Measurements from ENCODE around the gene NLN. TPM values are rescaled to one million over a fixed set of nuclear protein-coding genes. Genes with fewer than 3 reads are reported as not detected.
A peak's percentile ranks its signal among the peaks of the same experiment; 100 is the strongest.
"Not testable (repeated sequence)": the region's sequence is repeated elsewhere in the genome, so short reads cannot be mapped to it uniquely, and the experiment has no call there.

NLN gene
- 15.1 TPM for total RNA-seq
- long read RNA-seq, full-length matches to known transcripts: 24 of 31 reads
- long read RNA-seq, partial matches to known transcripts: 2 of 31 reads
- long read RNA-seq, other reads (novel, unspliced or antisense): 5 of 31 reads

DNA sequence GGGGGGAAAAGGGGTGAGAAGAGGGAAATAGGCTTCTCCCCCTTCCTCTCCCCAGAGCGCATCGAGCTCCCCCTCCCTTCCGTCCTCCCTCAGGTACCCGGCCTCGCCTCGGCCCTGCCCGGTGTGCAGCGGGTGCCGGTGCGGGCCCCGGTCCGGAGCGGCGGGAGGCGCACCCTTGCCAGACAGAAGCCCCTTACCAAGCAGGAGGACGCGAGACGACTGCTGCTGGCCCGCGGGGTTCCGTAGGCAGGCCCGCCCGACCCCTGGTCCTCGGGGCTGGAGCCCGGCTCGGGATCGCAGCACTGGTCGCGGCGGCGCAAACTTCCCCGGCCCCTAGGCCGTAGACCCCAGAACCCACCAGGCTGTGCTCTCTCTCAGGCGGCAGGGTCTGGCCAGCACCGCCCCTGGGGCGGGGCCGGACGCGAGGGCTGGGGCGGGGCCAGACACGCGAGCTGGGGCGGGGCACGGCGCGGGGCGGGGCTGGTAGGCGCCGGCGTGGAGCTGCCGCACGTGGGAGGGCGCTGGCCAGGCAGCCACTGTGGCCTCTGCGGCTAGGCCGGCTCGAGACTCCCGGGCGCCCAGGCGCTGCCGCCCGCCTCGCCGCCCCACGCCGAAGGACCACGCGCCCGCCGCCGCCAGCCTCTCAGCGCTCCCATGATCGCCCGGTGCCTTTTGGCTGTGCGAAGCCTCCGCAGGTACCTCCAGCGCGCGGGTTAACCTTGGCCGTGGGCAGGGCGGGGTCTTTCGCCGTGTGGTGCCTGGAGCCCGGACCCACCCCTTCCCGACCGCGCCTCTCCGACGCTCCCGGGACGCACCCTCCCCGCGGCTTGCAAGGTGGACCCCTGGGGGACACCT is at the start of gene NLN, which contains the start of gene SGTB:
TSS of gene NLN (plus strand) at position 486 of the 855 bp plus-strand sequence. CDS start at position 655, 169 bp downstream.
TSS of gene SGTB (minus strand) at position 390 of the 855 bp plus-strand sequence. CDS start 1,302 bp downstream, outside the sequence.
- intact Hi-C loops (cut with DNase I): no loop called here

GRCh38 chr5:65672796-65673195 is 49.2 kb upstream of the NLN start:
- ATAC-seq (ENCODE audit: poor library complexity) (no peak), DNase-seq (no peak)
- intact Hi-C loops (cut with DNase I): no loop called here

More for the DNA sequence above, at the start of gene NLN, which contains the start of gene SGTB:
- DNase-seq (peak; percentile 93), ATAC-seq (ENCODE audit: poor library complexity) (peak; percentile 99)

GRCh38 chr5:65674749-65675148 is 47.3 kb upstream of the NLN start:
- ATAC-seq (ENCODE audit: poor library complexity) (no peak), DNase-seq (no peak)
- intact Hi-C loops (cut with DNase I): no loop called here

GRCh38 chr5:65676056-65676455 is 45.9 kb upstream of the NLN start:
- DNase-seq; ATAC-seq (ENCODE audit: poor library complexity); intact Hi-C loops (cut with DNase I): not testable (repeated sequence)

GRCh38 chr5:65682148-65682547 is 39.9 kb upstream of the NLN start:
- intact Hi-C loops (cut with DNase I): no loop called here
- no peak for ATAC-seq (ENCODE audit: poor library complexity)

GRCh38 chr5:65693121-65693520 is 28.9 kb upstream of the NLN start:
- intact Hi-C loops (cut with DNase I): no loop called here
- ATAC-seq (ENCODE audit: poor library complexity): no peak
- DNase-seq: no peak

More at GRCh38 chr5:65682148-65682547, 39.9 kb upstream of the NLN start:
- no peak for DNase-seq

DNA sequence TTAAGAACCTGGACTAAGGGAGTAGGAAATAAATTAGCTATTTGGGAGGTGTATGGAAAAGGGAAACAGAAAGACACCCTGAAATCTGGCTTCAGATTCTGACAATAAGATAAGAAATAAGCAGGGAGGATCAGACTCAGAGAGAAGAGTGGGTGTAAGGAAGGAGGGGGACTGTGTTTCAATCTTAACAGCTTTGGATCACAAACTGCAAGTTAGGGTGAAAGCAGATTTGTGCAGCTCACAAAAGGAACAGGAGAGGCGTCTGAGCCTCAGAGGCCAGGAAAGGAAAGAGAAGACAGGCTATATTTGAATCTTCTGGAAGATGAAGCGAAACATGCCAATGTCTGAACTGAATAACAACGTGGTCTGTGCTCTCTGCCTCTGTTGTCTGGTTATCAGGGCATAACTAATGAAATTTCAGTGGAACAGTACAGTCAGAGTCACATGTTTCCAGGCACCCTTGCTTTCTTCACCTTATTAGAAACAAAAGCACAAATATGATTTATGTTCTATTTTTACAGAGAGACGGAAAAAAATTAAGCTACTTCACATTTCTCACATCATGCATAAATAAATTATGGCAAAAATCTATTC is 26.7 kb upstream of the NLN start:
- intact Hi-C loops (cut with DNase I): no loop called here
- ATAC-seq (ENCODE audit: poor library complexity): no peak
- no peak for DNase-seq

GRCh38 chr5:65695896-65696295 is 26.1 kb upstream of the NLN start:
- no peak for ATAC-seq (ENCODE audit: poor library complexity)
- intact Hi-C loops (cut with DNase I): no loop called here

GRCh38 chr5:65696892-65697291 is 25.1 kb upstream of the NLN start:
- DNase-seq (no peak), ATAC-seq (ENCODE audit: poor library complexity) (peak; percentile 71)
- intact Hi-C loops (cut with DNase I): no loop called here

More at GRCh38 chr5:65695896-65696295, 26.1 kb upstream of the NLN start:
- no peak for DNase-seq

GRCh38 chr5:65699338-65699737 is 22.7 kb upstream of the NLN start:
- ATAC-seq (ENCODE audit: poor library complexity): no peak

GRCh38 chr5:65702036-65702435 is 20.0 kb upstream of the NLN start:
- intact Hi-C loops (cut with DNase I): no loop called here
- DNase-seq (no peak), ATAC-seq (ENCODE audit: poor library complexity) (no peak)

More at GRCh38 chr5:65699338-65699737, 22.7 kb upstream of the NLN start:
- intact Hi-C loops (cut with DNase I): no loop called here
- DNase-seq: no peak

DNA sequence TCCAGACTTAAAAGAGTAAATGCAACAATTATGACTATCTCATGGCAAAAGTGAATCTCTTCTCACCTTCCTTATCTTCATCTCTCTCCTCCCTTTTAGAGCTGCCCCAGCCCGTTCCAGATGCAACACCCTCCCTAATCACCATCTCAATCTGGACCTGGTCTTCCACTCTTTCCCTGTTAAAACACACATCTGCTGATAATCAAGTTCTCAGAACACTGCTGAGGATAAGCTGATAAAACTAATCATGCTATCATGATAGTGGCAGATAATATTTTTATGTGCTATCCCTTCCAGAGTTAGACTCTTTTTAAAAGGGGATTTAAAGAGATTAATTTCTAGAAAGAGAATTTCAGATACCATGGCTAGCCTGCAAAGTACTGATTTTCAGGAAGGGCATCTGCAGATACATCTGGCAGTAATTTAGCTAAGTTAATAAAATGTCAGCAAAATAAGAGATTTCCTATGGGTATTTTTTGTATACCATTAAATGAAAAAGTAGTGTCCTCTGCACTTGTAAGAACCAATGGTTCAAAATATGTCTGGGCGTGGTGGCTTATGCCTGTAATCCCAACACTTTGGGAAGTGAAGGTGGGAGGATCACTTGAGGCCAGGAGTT is 17.3 kb upstream of the NLN start:
- intact Hi-C loops (cut with DNase I): no loop called here
- no peak for DNase-seq
- no peak for ATAC-seq (ENCODE audit: poor library complexity)

GRCh38 chr5:65707663-65708062 is 14.3 kb upstream of the NLN start:
- DNase-seq (no peak), ATAC-seq (ENCODE audit: poor library complexity) (no peak)
- intact Hi-C loops (cut with DNase I): no loop called here

DNA sequence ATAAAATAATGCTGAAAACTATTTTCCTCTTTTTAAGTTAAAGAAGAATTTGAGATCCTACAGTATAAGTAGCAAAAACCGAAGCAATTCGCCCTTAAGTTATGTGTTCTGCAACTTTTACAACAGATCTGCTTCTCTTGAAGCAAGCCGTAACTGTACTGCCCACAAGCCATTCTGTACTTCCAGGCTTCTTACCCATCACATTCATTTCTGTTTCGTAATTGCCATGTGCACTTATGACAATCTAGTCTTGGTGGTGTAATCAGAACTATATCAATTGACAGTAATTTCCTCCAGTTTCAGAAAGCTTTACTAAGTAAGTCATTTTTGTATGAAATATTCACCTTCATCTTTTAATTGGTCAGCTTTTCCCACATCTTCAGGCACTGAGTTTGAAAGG is 13.9 kb upstream of the NLN start:
- no peak for ATAC-seq (ENCODE audit: poor library complexity)
- intact Hi-C loops (cut with DNase I): no loop called here
- no peak for DNase-seq

- ATAC-seq (ENCODE audit: poor library complexity) (no peak), DNase-seq (no peak)
- intact Hi-C loops (cut with DNase I): no loop called here
Observed at GRCh38 chr5:65718576-65719310, 3.3 kb upstream of the NLN start.

- peak; percentile 56 for ATAC-seq (ENCODE audit: poor library complexity)
- DNase-seq: peak; percentile 75
- intact Hi-C loops (cut with DNase I): no loop called here
Observed at GRCh38 chr5:65721050-65721719, 820 bp upstream of the NLN start.

DNA sequence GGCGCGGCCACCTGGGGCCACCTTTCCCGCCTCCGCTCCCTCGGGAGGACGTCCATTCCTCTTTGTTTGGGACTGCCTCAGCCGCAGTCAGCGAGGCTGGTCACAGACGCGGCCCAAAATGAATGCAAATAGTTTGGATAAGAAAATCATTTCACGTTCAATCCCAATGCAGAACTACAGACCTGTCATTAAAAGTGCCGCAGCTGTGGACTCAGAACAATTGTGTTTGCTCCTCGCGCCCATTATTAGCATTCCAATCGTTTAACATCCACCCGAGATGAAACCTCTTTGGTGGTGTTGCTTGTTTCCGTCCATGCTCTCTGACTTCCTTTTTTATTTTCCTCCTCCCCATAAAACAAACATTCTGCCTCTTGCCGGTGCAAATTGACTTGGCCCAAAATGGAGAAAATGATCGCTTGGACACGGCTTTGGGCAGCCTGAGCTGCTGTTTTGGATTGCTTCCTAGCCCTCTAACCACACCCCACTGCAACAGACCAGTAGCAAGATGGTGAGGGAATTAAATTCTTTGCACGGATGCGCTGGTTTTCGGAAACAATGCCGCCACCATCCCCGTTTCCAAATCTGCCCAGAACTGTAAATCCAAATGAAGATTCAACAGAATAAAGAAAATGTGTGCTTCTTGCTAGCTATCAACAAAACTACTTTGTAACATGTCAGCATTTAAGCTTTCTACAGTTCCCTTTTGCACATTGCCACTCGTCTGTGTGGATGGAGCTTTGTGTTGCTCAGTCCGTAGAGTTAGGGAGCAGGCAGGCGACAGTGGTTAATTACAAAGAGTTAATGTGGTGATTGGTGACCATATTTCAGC is 784 bp downstream of the NLN start:
- intact Hi-C loops (cut with DNase I): no loop called here
- peak; percentile 44 for DNase-seq

More for the DNA sequence above, 784 bp downstream of the NLN start:
- peak; percentile 54 for ATAC-seq (ENCODE audit: poor library complexity)
